AG04449 (cell line): ENCODE data around the gene LGR6.

ENCODE experiments used
- CTCF ChIA-PET: fragments of 350-600 bp; formaldehyde crosslinking; extraction: SDS; loops from one replicate; lab custom pipeline; 2021; ENCODE audit warnings: antibody characterized with exemption; lab: Yijun Ruan, JAX
- POLR2A ChIA-PET: fragments of 400-600, 350-600 bp; formaldehyde crosslinking; extraction: SDS; loops from one replicate; lab custom pipeline; 2020; ENCODE audit warnings: antibody characterized with exemption, inconsistent platforms; lab: Yijun Ruan, JAX
- DNase-seq: peaks from one replicate; pipeline ENCODE4 v3.0.0-alpha.2; 2010; ENCODE audit warnings: low read depth, low spot score
- H3K4me3 ChIP-seq: 2 replicates; pipeline ENCODE4 v1.5.1; 2011; ENCODE audit warnings: low read depth, mild to moderate bottlenecking, control low read depth, low read length
- CTCF ChIP-seq: IDR thresholded peaks from one replicate; pipeline ENCODE4 v1.5.1; 2011; ENCODE audit warnings: mild to moderate bottlenecking, moderate library complexity, low read length, control low read depth, inconsistent platforms; ENCODE audit not compliant: insufficient read depth; ENCODE audit errors: missing control alignments

LGR6 gene

GRCh38 chr1:202213361-202214088, 19.9 kb downstream of the LGR6 start:
- no peak for TF ChIP-seq CTCF
- CTCF ChIA-PET: interaction anchor here (1.2 to 3.6 kb wide), 7 partner anchors 11 to 506 kb away, joined by 3 to 21 read pairs (median 8); no protein-coding TSS in a partner anchor
- POLR2A ChIA-PET: no interaction called here
- no peak for DNase-seq
- H3K4me3 ChIP-seq: no peak overlapping the region

GRCh38 chr1:202214089-202214843, 20.7 kb downstream of the LGR6 start:
- POLR2A ChIA-PET: no interaction called here
- no peak overlapping the region for H3K4me3 ChIP-seq
- DNase-seq: no peak
- no peak for TF ChIP-seq CTCF
- CTCF ChIA-PET: interaction anchor here (0.7 to 3.6 kb wide), 9 partner anchors 11 to 505 kb away, joined by 3 to 21 read pairs (median 8); partner anchors contain the start of gene LGR6

GRCh38 chr1:202215472-202216130, 22.0 kb downstream of the LGR6 start:
- ChIA-PET CTCF (interaction anchor here (0.8 to 3.6 kb wide), 6 partner anchors 15 to 101 kb away, joined by 3 to 21 read pairs (median 9); partner anchors contain the start of gene LGR6), POLR2A (no interaction called here)
- TF ChIP-seq CTCF: no peak

GRCh38 chr1:202216691-202217090, 23.1 kb downstream of the LGR6 start:
- ChIA-PET CTCF (interaction anchor here (1.2 to 3.2 kb wide), 4 partner anchors 21 to 100 kb away, joined by 3 to 15 read pairs (median 9); partner anchors contain the start of gene LGR6), POLR2A (no interaction called here)
- no peak for TF ChIP-seq CTCF
- no peak for DNase-seq
- no peak overlapping the region for H3K4me3 ChIP-seq

More at GRCh38 chr1:202215472-202216130, 22.0 kb downstream of the LGR6 start:
- no peak for DNase-seq
- no peak overlapping the region for H3K4me3 ChIP-seq

GRCh38 chr1:202217516-202217915, 23.9 kb downstream of the LGR6 start:
- no peak for TF ChIP-seq CTCF
- DNase-seq: no peak
- no peak overlapping the region for H3K4me3 ChIP-seq
- ChIA-PET CTCF (interaction anchor here (1.0 kb wide), 1 partner anchor 25 kb away, joined by 4 read pairs; no protein-coding TSS in a partner anchor), POLR2A (no interaction called here)
